ENCODE results near the gene GALNT1. TPM values are rescaled to one million over a fixed set of nuclear protein-coding genes. Genes with fewer than 3 reads are reported as not detected.

GALNT1 gene
- total and polyA plus RNA-seq, 7 donors, result 23.7 to 70.3 (median 52.3) TPM

DNA sequence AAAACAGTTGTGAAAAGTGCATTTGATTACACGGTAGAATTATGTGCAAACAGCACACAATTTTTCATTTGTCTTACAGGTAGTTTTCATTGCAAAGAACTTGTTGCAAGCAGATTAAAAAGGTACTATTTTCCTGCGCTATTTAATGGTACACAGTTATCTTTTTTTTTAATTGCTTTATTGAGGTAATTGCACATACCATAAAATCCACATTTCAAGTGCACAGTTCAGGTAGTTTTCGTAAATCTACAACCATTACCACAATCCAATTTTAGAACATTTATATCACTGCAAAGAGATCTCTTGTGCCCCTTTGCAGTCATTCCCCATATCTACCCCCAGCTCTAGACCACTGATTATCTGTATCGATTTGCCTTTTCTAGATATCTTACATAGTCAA is 2.6 kb upstream of the GALNT1 start:
- ATAC-seq (no peak), DNase-seq (no peak)
- Histone ChIP-seq H3K4me3 (no peak overlapping the region), H3K27ac (no peak overlapping the region), H3K9me3 (no peaks in the 10 kb centered on the region), H3K36me3 (ENCODE audit: insufficient read depth in 1 of 2, low read depth in 1 of 2) (no peaks in the 10 kb centered on the region), H3K4me1 (peaks cover 16% of the 10 kb centered on the region), H3K27me3 (ENCODE audit: insufficient read depth in 3 of 3, low read length in 2 of 3) (no peaks in the 10 kb centered on the region)
- WGBS, 3 donors, result 93 to 95% (median 93%) methylated on average over 4 of the region's 4 CpGs
- intact Hi-C loops (cut with DNase I), result loop anchor here in 1 of 2 donors (5.0 kb wide), 1 partner anchor 67 kb away; no protein-coding TSS in a partner anchor
- TF ChIP-seq, protein P1, sequence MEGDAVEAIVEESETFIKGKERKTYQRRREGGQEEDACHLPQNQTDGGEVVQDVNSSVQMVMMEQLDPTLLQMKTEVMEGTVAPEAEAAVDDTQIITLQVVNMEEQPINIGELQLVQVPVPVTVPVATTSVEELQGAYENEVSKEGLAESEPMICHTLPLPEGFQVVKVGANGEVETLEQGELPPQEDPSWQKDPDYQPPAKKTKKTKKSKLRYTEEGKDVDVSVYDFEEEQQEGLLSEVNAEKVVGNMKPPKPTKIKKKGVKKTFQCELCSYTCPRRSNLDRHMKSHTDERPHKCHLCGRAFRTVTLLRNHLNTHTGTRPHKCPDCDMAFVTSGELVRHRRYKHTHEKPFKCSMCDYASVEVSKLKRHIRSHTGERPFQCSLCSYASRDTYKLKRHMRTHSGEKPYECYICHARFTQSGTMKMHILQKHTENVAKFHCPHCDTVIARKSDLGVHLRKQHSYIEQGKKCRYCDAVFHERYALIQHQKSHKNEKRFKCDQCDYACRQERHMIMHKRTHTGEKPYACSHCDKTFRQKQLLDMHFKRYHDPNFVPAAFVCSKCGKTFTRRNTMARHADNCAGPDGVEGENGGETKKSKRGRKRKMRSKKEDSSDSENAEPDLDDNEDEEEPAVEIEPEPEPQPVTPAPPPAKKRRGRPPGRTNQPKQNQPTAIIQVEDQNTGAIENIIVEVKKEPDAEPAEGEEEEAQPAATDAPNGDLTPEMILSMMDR (IDR thresholded peaks at IDR 0.05), result no peak

DNA sequence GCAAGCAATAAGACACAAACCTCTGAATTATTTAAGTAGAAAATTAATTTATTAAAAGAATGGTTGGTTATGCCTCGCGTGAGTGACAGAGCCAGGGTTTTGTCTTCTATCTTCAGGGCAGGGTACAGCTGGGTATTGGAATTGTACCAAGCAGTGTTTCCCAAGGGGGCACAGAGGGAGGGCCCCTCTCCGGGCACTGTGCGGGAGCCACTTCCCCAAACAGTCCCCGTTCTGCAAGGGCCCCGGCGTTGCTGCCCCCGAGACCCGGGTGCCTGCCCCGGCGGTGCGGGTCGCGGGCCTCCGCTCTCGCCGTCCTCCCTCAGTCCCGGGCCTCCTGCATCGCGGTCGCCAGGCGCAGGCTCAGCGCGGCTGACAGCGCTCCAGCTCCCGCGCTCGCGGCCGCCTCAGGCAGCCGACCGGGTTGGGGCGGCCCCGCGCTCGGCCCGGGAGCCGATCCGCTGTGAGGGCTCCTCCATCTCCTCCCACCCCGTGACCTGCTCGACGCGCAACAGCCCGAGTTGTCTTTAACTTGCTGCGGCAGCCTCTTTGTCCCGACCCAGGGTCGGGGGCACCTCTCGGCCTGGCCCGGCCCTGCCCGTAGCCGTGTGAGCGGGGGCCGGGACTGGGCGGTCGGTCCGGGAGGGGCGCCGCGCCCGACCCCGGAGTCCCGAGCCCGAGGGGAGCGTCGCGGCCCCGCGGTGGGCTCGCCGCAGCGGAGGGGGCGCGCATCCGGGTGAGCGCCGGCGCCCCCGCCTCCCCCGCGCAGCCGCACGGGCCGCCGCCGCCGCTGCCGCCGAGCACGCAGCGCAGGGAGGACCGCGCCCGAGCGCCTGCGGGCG is 620 bp upstream of the GALNT1 start:
- intact Hi-C loops (cut with DNase I), result loop anchor here (5.0 to 10.0 kb wide), 3 partner anchors 71 to 374 kb away; no protein-coding TSS in a partner anchor

DNA sequence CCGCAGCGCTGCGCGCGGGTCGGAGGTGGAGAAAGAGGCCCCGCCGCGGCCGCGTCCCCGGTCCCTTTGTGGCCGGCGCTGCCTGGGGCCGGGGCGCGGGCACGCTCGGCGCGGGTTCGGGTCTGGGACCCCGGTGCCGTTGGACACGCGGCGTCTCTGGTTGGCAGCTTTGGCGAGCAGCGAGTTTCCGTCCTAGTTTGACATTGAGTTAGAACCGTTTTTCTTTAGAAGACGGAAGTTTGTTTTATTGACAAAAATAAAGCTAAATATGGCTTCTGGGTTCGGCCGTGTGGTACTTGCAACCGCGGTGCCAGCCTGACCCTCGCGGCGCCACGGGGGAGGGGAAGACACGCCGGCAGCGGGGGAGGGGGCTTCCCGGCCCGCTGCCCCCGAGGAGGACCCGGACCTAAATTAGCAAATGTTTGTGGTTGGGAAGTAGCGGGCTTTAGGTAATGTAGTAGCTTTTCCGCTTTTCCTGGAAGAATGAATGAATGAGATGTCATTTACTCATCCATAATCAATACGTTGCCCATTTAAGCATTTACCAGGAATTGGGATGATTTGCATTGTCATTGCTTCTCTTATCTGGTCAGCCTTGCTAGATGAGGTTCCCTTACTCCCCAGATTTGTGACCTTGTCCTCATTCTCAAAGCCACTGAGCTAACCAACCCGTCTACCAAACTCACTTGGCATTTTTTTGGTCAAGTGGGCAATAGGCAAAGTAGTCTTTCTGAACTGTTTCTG is 530 bp downstream of the GALNT1 start:
- intact Hi-C loops (cut with DNase I), result loop anchor here (5.0 to 10.0 kb wide), 3 partner anchors 70 to 373 kb away; no protein-coding TSS in a partner anchor
- Histone ChIP-seq H3K27ac (peak overlapping the region; percentile 89), H3K36me3 (ENCODE audit: insufficient read depth in 1 of 2, low read depth in 1 of 2) (no peaks in the 10 kb centered on the region), H3K9me3 (no peaks in the 10 kb centered on the region), H3K27me3 (ENCODE audit: insufficient read depth in 3 of 3, low read length in 2 of 3) (no peaks in the 10 kb centered on the region), H3K4me3 (peak overlapping the region; percentile 78), H3K4me1 (peaks cover 17% of the 10 kb centered on the region)
- peak; percentile 36 to 61 for DNase-seq
- TF ChIP-seq, protein P1 (IDR thresholded peaks at IDR 0.05), result no peak
- peak in 2 of 4 donors; percentile 37 to 59 for ATAC-seq
- WGBS, 3 donors, result 1 to 2% (median 2%) methylated on average over 46 to 51 of the region's 51 CpGs

More for the DNA sequence above, 620 bp upstream of the GALNT1 start:
- DNase-seq (peak; percentile 68 to 80), ATAC-seq (peak; percentile 77 to 85 (median 82))
- peak overlapping the region; percentile 98 for H3K27ac ChIP-seq
- H3K4me1 ChIP-seq, result peaks cover 17% of the 10 kb centered on the region
- 0% methylated on average over 27 to 94 of the region's 96 CpGs for WGBS, 3 donors
- TF ChIP-seq, protein P1 (IDR thresholded peaks at IDR 0.05), result no peak
- no peaks in the 10 kb centered on the region for H3K36me3 ChIP-seq (ENCODE audit: insufficient read depth in 1 of 2, low read depth in 1 of 2)
- no peaks in the 10 kb centered on the region for H3K9me3 ChIP-seq
- H3K4me3 ChIP-seq, result peak overlapping the region; percentile 95
- H3K27me3 ChIP-seq (ENCODE audit: insufficient read depth in 3 of 3, low read length in 2 of 3), result no peaks in the 10 kb centered on the region

DNA sequence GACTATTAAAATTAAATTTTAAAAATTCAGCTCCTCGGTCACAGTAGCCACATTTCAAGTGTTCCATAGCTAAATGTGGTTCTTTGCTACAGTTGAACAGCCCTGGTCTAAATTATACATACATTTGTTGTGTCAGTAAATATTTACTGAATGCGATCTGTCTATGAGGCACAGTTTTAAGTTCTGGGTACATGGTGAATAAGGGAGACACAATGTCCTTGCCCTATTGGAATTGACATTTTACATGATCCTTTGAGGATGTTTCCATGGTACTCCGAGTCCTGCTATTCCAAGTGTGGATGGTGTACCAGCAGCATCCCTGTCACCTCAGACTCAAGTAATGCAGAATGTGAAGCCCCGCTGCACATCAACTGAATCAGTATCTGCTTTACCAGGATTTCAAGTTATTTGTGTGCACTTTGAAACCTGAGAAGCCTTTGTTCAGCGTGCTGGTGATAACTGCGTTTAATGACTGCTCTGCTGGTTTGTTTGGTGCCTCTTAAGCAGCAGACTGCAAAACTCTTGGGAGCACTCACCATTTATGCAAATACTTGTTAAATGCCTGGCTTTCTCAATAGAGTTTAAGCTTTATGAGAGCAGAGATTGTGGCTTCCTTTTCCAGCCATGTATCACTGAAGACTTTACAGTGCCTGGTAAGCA is 1.5 kb downstream of the GALNT1 start:
- no peaks in the 10 kb centered on the region for H3K9me3 ChIP-seq
- TF ChIP-seq, protein P1 (IDR thresholded peaks at IDR 0.05), result no peak
- ATAC-seq (peak in 1 of 4 donors; percentile 48), DNase-seq (no peak)
- intact Hi-C loops (cut with DNase I), result loop anchor here (5.0 to 10.0 kb wide), 3 partner anchors 69 to 372 kb away; no protein-coding TSS in a partner anchor
- H3K4me3 ChIP-seq, result peak overlapping the region; percentile 78
- H3K27ac ChIP-seq, result no peak overlapping the region
- H3K4me1 ChIP-seq, result peaks cover 17% of the 10 kb centered on the region
- no peaks in the 10 kb centered on the region for H3K27me3 ChIP-seq (ENCODE audit: insufficient read depth in 3 of 3, low read length in 2 of 3)
- H3K36me3 ChIP-seq (ENCODE audit: insufficient read depth in 1 of 2, low read depth in 1 of 2), result no peaks in the 10 kb centered on the region
- WGBS, 3 donors, result 34 to 52% (median 45%) methylated on average over 6 of the region's 6 CpGs

Measured in psoas muscle (tissue), 8 donors.